ENCODE data around the gene PDHX. TPM values are rescaled to one million over a fixed set of nuclear protein-coding genes. Genes with fewer than 3 reads are reported as not detected.
"Not testable (repeated sequence)": the region's sequence is repeated elsewhere in the genome, so short reads cannot be mapped to it uniquely, and the experiment has no call there.

The PDHX gene
- total and polyA plus RNA-seq, 2 donors: 21.3 to 24.6 TPM

DNA sequence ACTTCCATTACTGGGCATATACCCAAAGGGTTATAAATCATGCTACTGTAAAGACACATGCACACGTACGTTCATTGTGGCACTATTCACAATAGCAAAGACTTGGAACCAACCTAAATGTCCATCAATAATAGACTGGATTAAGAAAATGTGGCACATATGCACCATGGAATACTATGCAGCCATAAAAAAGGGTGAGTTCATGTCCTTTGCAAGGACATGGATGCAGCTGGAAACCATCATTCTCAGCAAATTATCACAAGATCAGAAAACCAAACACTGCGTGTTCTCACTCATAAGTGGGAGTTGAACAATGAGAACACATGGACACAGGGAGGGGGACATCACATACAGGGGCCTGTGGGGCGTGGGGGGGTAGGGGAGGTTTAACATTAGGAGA, 111.6 kb downstream of the PDHX start:
- H3K36me3 ChIP-seq (ENCODE audit: control insufficient read depth in 2 of 2, insufficient read depth in 2 of 2, low read length in 1 of 2); H3K9me3 ChIP-seq (ENCODE audit: control insufficient read depth in 2 of 2, insufficient read depth in 1 of 2, low read length in 1 of 2); DNase-seq (ENCODE audit: low read depth in 6 of 9, low spot score in 9 of 9); H3K27me3 ChIP-seq (ENCODE audit: control insufficient read depth in 2 of 2, insufficient read depth in 1 of 2, low read length in 1 of 2); H3K27ac ChIP-seq (ENCODE audit: low read depth in 1 of 2, low read length in 1 of 2); H3K4me3 ChIP-seq (ENCODE audit: low read length in 2 of 2); H3K4me1 ChIP-seq (ENCODE audit: control insufficient read depth in 2 of 2, insufficient read depth in 2 of 2, low read length in 2 of 2): not testable (repeated sequence)
- WGBS: 97% methylated on average over 4 of the region's 4 CpGs

DNA sequence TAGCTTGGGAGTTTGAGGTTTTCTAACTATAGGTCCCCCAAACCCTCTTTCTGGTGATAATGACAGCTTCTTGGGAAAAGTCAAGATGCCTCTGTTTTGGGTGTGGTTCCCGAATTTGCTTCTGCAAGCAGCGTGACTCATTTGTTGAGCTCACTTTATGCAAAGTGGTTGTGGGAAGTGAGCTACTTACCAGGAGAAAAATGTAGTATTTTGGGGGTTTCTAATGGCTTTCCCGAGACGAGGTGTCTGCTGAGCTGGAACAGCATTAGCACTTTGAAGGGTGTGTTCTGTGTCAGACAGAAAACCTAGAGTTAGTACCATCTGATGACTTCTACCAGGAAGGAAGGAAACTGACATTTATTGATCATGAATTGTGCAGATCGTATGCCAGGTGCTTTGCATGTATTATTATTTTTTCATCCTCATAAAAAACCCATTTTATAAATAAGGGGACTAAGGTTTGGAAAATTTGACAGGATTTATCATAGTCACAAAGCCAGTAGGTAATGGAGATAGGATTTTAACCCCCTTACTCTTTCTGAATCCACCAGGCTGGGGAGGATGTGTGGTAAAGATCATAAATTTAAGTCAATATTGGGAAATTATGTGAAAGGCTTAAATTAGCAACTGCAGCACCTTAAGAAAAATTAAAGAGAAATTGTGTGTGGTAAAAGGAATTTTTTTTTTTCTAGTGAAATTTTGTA, 113.7 kb downstream of the PDHX start:
- WGBS: 90% methylated on average over 5 of the region's 5 CpGs
- H3K36me3 ChIP-seq (ENCODE audit: control insufficient read depth in 2 of 2, insufficient read depth in 2 of 2, low read length in 1 of 2): no peaks in the 10 kb centered on the region
- no peak overlapping the region for H3K4me3 ChIP-seq (ENCODE audit: low read length in 2 of 2)
- no peaks in the 10 kb centered on the region for H3K9me3 ChIP-seq (ENCODE audit: control insufficient read depth in 2 of 2, insufficient read depth in 1 of 2, low read length in 1 of 2)
- peaks cover 0 to 2% of the 10 kb centered on the region in 2 donors for H3K4me1 ChIP-seq (ENCODE audit: control insufficient read depth in 2 of 2, insufficient read depth in 2 of 2, low read length in 2 of 2)
- DNase-seq (ENCODE audit: low read depth in 6 of 9, low spot score in 9 of 9): no peak
- H3K27me3 ChIP-seq (ENCODE audit: control insufficient read depth in 2 of 2, insufficient read depth in 1 of 2, low read length in 1 of 2): no peaks in the 10 kb centered on the region
- no peak overlapping the region for H3K27ac ChIP-seq (ENCODE audit: low read depth in 1 of 2, low read length in 1 of 2)

DNA sequence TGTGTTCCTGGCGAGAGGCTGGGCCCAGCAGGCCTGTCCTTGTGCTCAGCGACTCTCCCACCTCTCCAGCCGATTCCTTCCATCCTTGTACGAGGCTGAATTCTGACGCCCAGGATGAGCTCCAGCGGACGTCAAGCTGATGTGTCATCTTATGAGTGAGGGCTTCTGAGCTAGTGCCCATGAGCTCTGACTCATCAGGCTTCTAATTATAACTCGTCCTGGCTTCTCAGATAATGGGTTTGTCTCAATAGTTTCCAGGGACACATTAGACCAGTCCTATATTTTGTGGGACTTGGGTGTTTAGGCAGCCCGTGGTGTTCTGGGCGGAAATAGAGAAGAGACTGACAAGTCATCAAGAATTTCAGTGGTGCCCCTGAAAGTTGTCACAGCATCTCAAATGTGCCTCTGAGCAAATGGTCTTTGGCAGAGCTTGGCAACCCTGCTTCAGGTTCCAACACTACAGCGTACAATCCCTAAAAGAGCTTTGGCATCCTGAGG, 114.3 kb downstream of the PDHX start:
- Histone ChIP-seq H3K27me3 (ENCODE audit: control insufficient read depth in 2 of 2, insufficient read depth in 1 of 2, low read length in 1 of 2) (no peaks in the 10 kb centered on the region), H3K4me1 (ENCODE audit: control insufficient read depth in 2 of 2, insufficient read depth in 2 of 2, low read length in 2 of 2) (peaks cover 0 to 2% of the 10 kb centered on the region in 2 donors), H3K9me3 (ENCODE audit: control insufficient read depth in 2 of 2, insufficient read depth in 1 of 2, low read length in 1 of 2) (no peaks in the 10 kb centered on the region), H3K4me3 (ENCODE audit: low read length in 2 of 2) (no peak overlapping the region), H3K36me3 (ENCODE audit: control insufficient read depth in 2 of 2, insufficient read depth in 2 of 2, low read length in 1 of 2) (no peaks in the 10 kb centered on the region), H3K27ac (ENCODE audit: low read depth in 1 of 2, low read length in 1 of 2) (no peak overlapping the region)
- DNase-seq (ENCODE audit: low read depth in 6 of 9, low spot score in 9 of 9): no peak
- 92% methylated on average over 11 of the region's 11 CpGs for WGBS

GRCh38 chr11:35031346-35031745, 114.9 kb downstream of the PDHX start:
- no peak for DNase-seq (ENCODE audit: low read depth in 6 of 9, low spot score in 9 of 9)
- Histone ChIP-seq H3K27ac (ENCODE audit: low read depth in 1 of 2, low read length in 1 of 2) (no peak overlapping the region), H3K9me3 (ENCODE audit: control insufficient read depth in 2 of 2, insufficient read depth in 1 of 2, low read length in 1 of 2) (no peaks in the 10 kb centered on the region), H3K27me3 (ENCODE audit: control insufficient read depth in 2 of 2, insufficient read depth in 1 of 2, low read length in 1 of 2) (no peaks in the 10 kb centered on the region), H3K4me3 (ENCODE audit: low read length in 2 of 2) (no peak overlapping the region), H3K4me1 (ENCODE audit: control insufficient read depth in 2 of 2, insufficient read depth in 2 of 2, low read length in 2 of 2) (peaks cover 0 to 2% of the 10 kb centered on the region in 2 donors), H3K36me3 (ENCODE audit: control insufficient read depth in 2 of 2, insufficient read depth in 2 of 2, low read length in 1 of 2) (no peaks in the 10 kb centered on the region)
- WGBS: 93% methylated on average over 2 of the region's 2 CpGs

GRCh38 chr11:35031867-35032266, 115.4 kb downstream of the PDHX start:
- 62% methylated on average over 1 of the region's 1 CpG for WGBS

GRCh38 chr11:35033011-35033410, 116.6 kb downstream of the PDHX start:
- Histone ChIP-seq H3K9me3 (ENCODE audit: control insufficient read depth in 2 of 2, insufficient read depth in 1 of 2, low read length in 1 of 2) (no peaks in the 10 kb centered on the region), H3K27ac (ENCODE audit: low read depth in 1 of 2, low read length in 1 of 2) (no peak overlapping the region), H3K4me3 (ENCODE audit: low read length in 2 of 2) (no peak overlapping the region), H3K27me3 (ENCODE audit: control insufficient read depth in 2 of 2, insufficient read depth in 1 of 2, low read length in 1 of 2) (no peaks in the 10 kb centered on the region), H3K36me3 (ENCODE audit: control insufficient read depth in 2 of 2, insufficient read depth in 2 of 2, low read length in 1 of 2) (no peaks in the 10 kb centered on the region), H3K4me1 (ENCODE audit: control insufficient read depth in 2 of 2, insufficient read depth in 2 of 2, low read length in 2 of 2) (peaks cover 0 to 2% of the 10 kb centered on the region in 2 donors)
- no peak for DNase-seq (ENCODE audit: low read depth in 6 of 9, low spot score in 9 of 9)
- 92% methylated on average over 6 of the region's 6 CpGs for WGBS

More at GRCh38 chr11:35031867-35032266, 115.4 kb downstream of the PDHX start:
- Histone ChIP-seq H3K36me3 (ENCODE audit: control insufficient read depth in 2 of 2, insufficient read depth in 2 of 2, low read length in 1 of 2) (no peaks in the 10 kb centered on the region), H3K27ac (ENCODE audit: low read depth in 1 of 2, low read length in 1 of 2) (no peak overlapping the region), H3K4me1 (ENCODE audit: control insufficient read depth in 2 of 2, insufficient read depth in 2 of 2, low read length in 2 of 2) (peaks cover 0 to 2% of the 10 kb centered on the region in 2 donors), H3K27me3 (ENCODE audit: control insufficient read depth in 2 of 2, insufficient read depth in 1 of 2, low read length in 1 of 2) (no peaks in the 10 kb centered on the region), H3K9me3 (ENCODE audit: control insufficient read depth in 2 of 2, insufficient read depth in 1 of 2, low read length in 1 of 2) (no peaks in the 10 kb centered on the region), H3K4me3 (ENCODE audit: low read length in 2 of 2) (no peak overlapping the region)
- DNase-seq (ENCODE audit: low read depth in 6 of 9, low spot score in 9 of 9): no peak

DNA sequence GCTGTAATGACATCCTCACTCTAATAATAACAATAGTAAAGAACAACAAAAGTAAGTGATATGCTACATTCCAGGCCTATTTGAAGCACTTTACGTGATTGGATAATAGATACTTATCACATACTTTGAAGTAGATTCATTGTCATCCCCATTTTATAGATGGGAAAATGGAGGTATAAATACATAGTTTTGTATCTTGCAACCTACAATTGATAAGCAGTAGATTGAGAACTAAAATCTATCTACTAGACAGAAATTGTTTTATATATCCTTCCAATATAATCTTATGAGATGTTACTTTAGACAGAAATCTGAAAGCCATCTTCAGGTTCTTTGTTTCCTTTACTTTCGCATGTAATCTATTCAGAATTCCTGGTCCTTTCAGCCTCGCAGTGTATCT, 118.0 kb downstream of the PDHX start:
- H3K4me3 ChIP-seq (ENCODE audit: low read length in 2 of 2): no peak overlapping the region
- no peak for DNase-seq (ENCODE audit: low read depth in 6 of 9, low spot score in 9 of 9)
- H3K9me3 ChIP-seq (ENCODE audit: control insufficient read depth in 2 of 2, insufficient read depth in 1 of 2, low read length in 1 of 2): no peaks in the 10 kb centered on the region
- H3K27ac ChIP-seq (ENCODE audit: low read depth in 1 of 2, low read length in 1 of 2): no peak overlapping the region
- peaks cover 0 to 2% of the 10 kb centered on the region in 2 donors for H3K4me1 ChIP-seq (ENCODE audit: control insufficient read depth in 2 of 2, insufficient read depth in 2 of 2, low read length in 2 of 2)
- 98% methylated on average over 3 of the region's 3 CpGs for WGBS
- no peaks in the 10 kb centered on the region for H3K27me3 ChIP-seq (ENCODE audit: control insufficient read depth in 2 of 2, insufficient read depth in 1 of 2, low read length in 1 of 2)
- no peaks in the 10 kb centered on the region for H3K36me3 ChIP-seq (ENCODE audit: control insufficient read depth in 2 of 2, insufficient read depth in 2 of 2, low read length in 1 of 2)

GRCh38 chr11:35035894-35036408, 119.5 kb downstream of the PDHX start:
- WGBS: 92% methylated on average over 3 of the region's 3 CpGs
- no peak overlapping the region for H3K4me3 ChIP-seq (ENCODE audit: low read length in 2 of 2)
- H3K4me1 ChIP-seq (ENCODE audit: control insufficient read depth in 2 of 2, insufficient read depth in 2 of 2, low read length in 2 of 2): no peaks in the 10 kb centered on the region
- no peak overlapping the region for H3K27ac ChIP-seq (ENCODE audit: low read depth in 1 of 2, low read length in 1 of 2)
- DNase-seq (ENCODE audit: low read depth in 6 of 9, low spot score in 9 of 9): no peak
- H3K27me3 ChIP-seq (ENCODE audit: control insufficient read depth in 2 of 2, insufficient read depth in 1 of 2, low read length in 1 of 2): no peaks in the 10 kb centered on the region
- no peaks in the 10 kb centered on the region for H3K9me3 ChIP-seq (ENCODE audit: control insufficient read depth in 2 of 2, insufficient read depth in 1 of 2, low read length in 1 of 2)
- no peaks in the 10 kb centered on the region for H3K36me3 ChIP-seq (ENCODE audit: control insufficient read depth in 2 of 2, insufficient read depth in 2 of 2, low read length in 1 of 2)

DNA sequence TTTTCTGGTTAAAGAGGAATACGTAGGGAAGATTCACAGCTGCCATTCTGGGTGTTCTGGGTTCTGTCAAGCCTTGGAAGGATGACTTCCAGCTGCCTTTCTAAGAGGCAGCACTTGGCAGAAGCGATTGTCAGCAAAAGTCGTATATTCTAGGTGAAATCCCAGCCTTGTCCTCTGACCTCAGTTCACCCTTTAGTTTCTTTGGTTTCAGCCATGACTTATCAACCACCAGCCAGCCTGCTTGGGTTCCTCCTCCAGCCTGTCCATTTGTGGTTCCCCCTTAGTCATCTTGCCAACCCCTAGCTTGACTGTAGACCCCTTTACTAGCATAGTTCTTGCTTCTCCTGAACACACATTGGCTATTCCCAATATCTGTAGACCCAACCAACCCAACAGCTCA, 120.2 kb downstream of the PDHX start:
- H3K27ac ChIP-seq (ENCODE audit: low read depth in 1 of 2, low read length in 1 of 2): no peak overlapping the region
- WGBS: 92% methylated on average over 3 of the region's 3 CpGs

More for the DNA sequence above, 120.2 kb downstream of the PDHX start:
- Histone ChIP-seq H3K27me3 (ENCODE audit: control insufficient read depth in 2 of 2, insufficient read depth in 1 of 2, low read length in 1 of 2) (no peaks in the 10 kb centered on the region), H3K4me1 (ENCODE audit: control insufficient read depth in 2 of 2, insufficient read depth in 2 of 2, low read length in 2 of 2) (no peaks in the 10 kb centered on the region), H3K36me3 (ENCODE audit: control insufficient read depth in 2 of 2, insufficient read depth in 2 of 2, low read length in 1 of 2) (no peaks in the 10 kb centered on the region), H3K4me3 (ENCODE audit: low read length in 2 of 2) (no peak overlapping the region), H3K9me3 (ENCODE audit: control insufficient read depth in 2 of 2, insufficient read depth in 1 of 2, low read length in 1 of 2) (no peaks in the 10 kb centered on the region)
- DNase-seq (ENCODE audit: low read depth in 6 of 9, low spot score in 9 of 9): no peak
